ENCODE measurements around the gene ECT2L. TPM values are rescaled to one million over a fixed set of nuclear protein-coding genes. Genes with fewer than 3 reads are reported as not detected.

The ECT2L gene
- polyA plus RNA-seq, 1 of the 3 experiments (the other 2 are of a cell fraction), result 0.02 TPM

- no peak for TF ChIP-seq REST (IDR thresholded peaks at IDR 0.05; ENCODE audit: low read depth, low read length)
- no peak for TF ChIP-seq TAF1 (IDR thresholded peaks at IDR 0.05; ENCODE audit: borderline replicate concordance, low read depth, low read length)
Measured at GRCh38 chr6:138814179-138814834, 18.4 kb downstream of the ECT2L start (continued).

GRCh38 chr6:138815221-138815620 lies 19.3 kb downstream of the ECT2L start:
- H3K4me2 ChIP-seq, result no peak overlapping the region
- TF ChIP-seq GATA2 (CRISPR knock-in tag; IDR thresholded peaks at IDR 0.05) (no peak), SMC3 (IDR thresholded peaks at IDR 0.05; ENCODE audit: low read depth, low read length) (no peak), USF1 (IDR thresholded peaks at IDR 0.05; ENCODE audit: borderline replicate concordance, low read depth) (no peak), SIN3A (IDR thresholded peaks at IDR 0.05; ENCODE audit: borderline replicate concordance, low read depth, low read length) (no peak), EZH2phosphoT487 (IDR thresholded peaks at IDR 0.05; ENCODE audit: borderline replicate concordance, low read depth) (no peak), REST (IDR thresholded peaks at IDR 0.05; ENCODE audit: low read depth, low read length) (no peak), RCOR1 (IDR thresholded peaks at IDR 0.05; ENCODE audit: low read length) (no peak), PBX3 (IDR thresholded peaks at IDR 0.05) (no peak), POLR2AphosphoS5 (IDR thresholded peaks at IDR 0.05; ENCODE audit: low read depth, low read length) (no peak), EP300 (IDR thresholded peaks at IDR 0.05; ENCODE audit: borderline replicate concordance in 1 of 2, low read depth in 1 of 2, low read length in 1 of 2) (no peak), ELF1 (IDR thresholded peaks at IDR 0.05) (no peak), MXI1 (IDR thresholded peaks at IDR 0.05; ENCODE audit: low read depth, low read length) (no peak)
- DNase-seq, result no peak
- H3K9ac ChIP-seq, result no peak overlapping the region
- H3F3A ChIP-seq (replicated peaks; ENCODE audit: insufficient read depth), result no peaks in the 10 kb centered on the region
- CTCF ChIA-PET, result interaction anchor here (1.2 to 2.8 kb wide), 10 partner anchors 10 to 554 kb away, joined by 3 to 38 read pairs (median 6); partner anchors contain the start of gene REPS1
- POLR2A ChIA-PET, result no interaction called here
- no peaks in the 10 kb centered on the region for H4K20me1 ChIP-seq (ENCODE audit: insufficient read depth)
- H3K9me2 ChIP-seq, result no peaks in the 10 kb centered on the region
- H3K79me2 ChIP-seq (ENCODE audit: insufficient read depth), result no peaks in the 10 kb centered on the region
- no peaks in the 10 kb centered on the region for H3K9me3 ChIP-seq
- H3K27ac ChIP-seq (ENCODE audit: low read depth in 2 of 2, low read length in 1 of 2), result no peak overlapping the region
- H2AFZ ChIP-seq (ENCODE audit: low read depth), result no peak overlapping the region
- H3K36me3 ChIP-seq (replicated peaks in 1 of 2; ENCODE audit: control insufficient read depth in 1 of 2, insufficient read depth in 2 of 2, low read length in 1 of 2), result no peaks in the 10 kb centered on the region
- no peak overlapping the region for H3K4me3 ChIP-seq (ENCODE audit: low read depth in 2 of 2, low read length in 1 of 2)
- H3K27me3 ChIP-seq (ENCODE audit: insufficient read depth), result no peaks in the 10 kb centered on the region
- WGBS (ENCODE audit: low lambda C conversion rate), result 16% methylated on average over 6 of the region's 6 CpGs
- no peaks in the 10 kb centered on the region; a peak in 1 of 4 replicates for H3K4me1 ChIP-seq (ENCODE audit: control insufficient read depth in 1 of 2, insufficient read depth in 2 of 2, low read depth in 1 of 2, low read length in 1 of 2)
